ENCODE results near the gene FGFRL1.
"Not testable (repeated sequence)": the region's sequence is repeated elsewhere in the genome, so short reads cannot be mapped to it uniquely, and the experiment has no call there.

The FGFRL1 gene

DNA sequence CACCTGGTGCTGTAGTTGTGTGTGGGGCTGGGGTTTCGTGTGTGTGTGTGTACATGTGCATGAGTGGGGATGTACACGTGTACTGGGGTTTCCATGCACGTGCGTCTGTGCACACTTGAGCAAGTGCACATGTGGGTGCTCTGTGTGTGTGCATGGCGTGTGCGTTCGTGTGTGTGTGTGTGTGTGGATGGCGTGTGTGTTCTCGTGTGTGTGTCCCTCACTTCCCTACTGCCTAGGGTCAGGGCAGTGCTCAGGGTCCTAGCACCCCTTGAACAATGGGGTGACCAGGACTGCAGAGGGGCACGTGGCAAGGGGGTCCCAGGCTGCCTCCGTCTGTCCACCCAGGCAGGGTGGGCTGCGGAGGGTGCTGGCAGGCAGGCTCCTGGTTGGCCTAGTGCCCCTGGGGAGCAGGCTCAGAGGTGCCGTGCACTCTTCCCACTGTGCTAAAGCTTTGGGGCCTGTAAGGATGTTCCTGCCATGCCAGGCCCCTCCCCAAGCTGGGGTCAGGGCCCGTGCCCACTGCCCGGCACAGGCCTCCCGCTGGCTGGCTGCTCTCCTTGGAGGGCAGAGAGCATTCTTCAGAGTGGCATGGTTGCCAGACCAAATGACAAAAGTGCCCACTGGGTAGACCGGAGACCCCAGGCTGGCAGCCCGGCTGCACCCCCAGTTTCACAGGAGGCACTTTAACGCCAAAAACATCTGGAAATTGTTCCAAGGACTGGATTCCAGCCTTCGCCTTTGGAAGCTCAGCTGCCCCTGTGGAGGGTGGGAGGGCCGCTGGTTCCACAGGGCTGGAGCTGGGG lies 29.1 kb downstream of the FGFRL1 start:
- Mint-ChIP-seq H3K27ac (no peak overlapping the region), H3K36me3 (ENCODE audit: low read depth) (no peaks in the 10 kb centered on the region), H3K4me1 (ENCODE audit: low read depth) (no peaks in the 10 kb centered on the region), H3K27me3 (ENCODE audit: low read depth) (peaks cover 4% of the 10 kb centered on the region), H3K4me3 (no peak overlapping the region), H3K9me3 (no peaks in the 10 kb centered on the region)

DNA sequence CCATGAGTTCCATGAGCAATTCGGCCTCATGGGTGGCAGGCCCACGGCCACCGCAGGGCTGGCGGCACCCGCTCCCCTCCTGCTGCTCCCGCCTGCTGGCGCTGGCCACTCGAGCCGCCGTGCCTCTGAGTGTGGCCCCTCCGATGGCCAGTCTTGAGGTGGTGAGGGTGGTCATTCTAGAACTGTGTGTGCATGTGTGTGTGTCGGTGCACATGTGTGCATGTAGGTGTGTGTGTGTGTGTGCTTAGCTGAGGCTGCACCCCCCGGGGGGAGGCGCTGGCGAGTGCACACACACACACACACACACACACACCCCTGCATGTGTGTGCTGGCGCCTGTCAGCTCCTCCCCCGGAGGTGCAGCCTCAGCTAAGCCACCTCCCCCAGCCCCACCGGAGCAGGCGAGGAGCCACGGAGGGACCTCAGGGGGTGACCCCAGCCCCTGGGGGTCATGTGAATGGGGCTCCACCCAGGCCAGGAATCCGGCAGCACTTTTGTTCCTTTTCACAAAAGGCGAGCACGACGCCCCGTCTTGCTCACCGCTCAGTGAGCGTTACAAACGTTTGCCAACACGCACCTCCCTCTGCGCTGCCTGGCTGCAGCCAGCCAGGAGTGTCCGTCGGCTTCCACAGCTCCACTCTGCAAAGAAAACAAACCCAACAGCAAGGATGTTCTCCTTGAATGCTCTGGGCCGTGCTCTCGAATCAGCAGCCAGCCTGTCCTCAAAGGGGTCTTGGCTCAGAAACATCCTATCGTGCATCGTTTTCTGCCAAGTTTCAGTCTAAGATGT lies 29.9 kb downstream of the FGFRL1 start:
- peaks cover 5% of the 10 kb centered on the region for H3K27me3 Mint-ChIP-seq (ENCODE audit: low read depth)
- H3K4me3 Mint-ChIP-seq, result no peak overlapping the region
- no peaks in the 10 kb centered on the region for H3K36me3 Mint-ChIP-seq (ENCODE audit: low read depth)
- H3K4me1 Mint-ChIP-seq (ENCODE audit: low read depth), result no peaks in the 10 kb centered on the region
- H3K9me3 Mint-ChIP-seq, result no peaks in the 10 kb centered on the region
- H3K27ac Mint-ChIP-seq, result no peak overlapping the region

DNA sequence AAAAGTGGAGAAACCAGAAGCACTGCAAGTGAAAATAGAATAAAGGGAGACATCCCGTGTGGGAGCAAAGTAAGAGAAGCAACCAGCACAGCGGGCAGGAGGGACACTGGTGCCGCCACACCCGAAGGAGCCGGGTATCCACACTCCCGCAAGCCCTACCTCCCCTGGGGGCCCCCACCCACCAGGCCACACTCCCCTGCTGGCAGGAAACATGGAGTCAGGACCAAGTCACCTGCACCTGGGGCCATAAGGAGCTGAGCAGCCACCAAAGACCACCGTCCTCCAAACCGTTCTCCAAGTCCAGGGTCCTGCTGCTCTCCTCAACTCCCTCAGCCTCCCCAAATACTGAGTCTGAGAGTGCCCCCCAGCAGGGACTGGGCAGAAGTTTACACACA lies 30.5 kb downstream of the FGFRL1 start:
- Mint-ChIP-seq H3K36me3 (ENCODE audit: low read depth) (no peaks in the 10 kb centered on the region), H3K27ac (no peak overlapping the region), H3K9me3 (no peaks in the 10 kb centered on the region)

GRCh38 chr4:1042352-1043055 lies 31.1 kb downstream of the FGFRL1 start:
- Mint-ChIP-seq H3K4me3 (no peak overlapping the region), H3K4me1 (ENCODE audit: low read depth) (peaks cover 2% of the 10 kb centered on the region), H3K27me3 (ENCODE audit: low read depth) (peaks cover 12% of the 10 kb centered on the region), H3K9me3 (no peaks in the 10 kb centered on the region), H3K36me3 (ENCODE audit: low read depth) (no peaks in the 10 kb centered on the region), H3K27ac (no peak overlapping the region)

More for the DNA sequence above, 30.5 kb downstream of the FGFRL1 start:
- no peak overlapping the region for H3K4me3 Mint-ChIP-seq
- H3K4me1 Mint-ChIP-seq (ENCODE audit: low read depth), result peaks cover 2% of the 10 kb centered on the region
- H3K27me3 Mint-ChIP-seq (ENCODE audit: low read depth), result peaks cover 8% of the 10 kb centered on the region

- no peaks in the 10 kb centered on the region for H3K36me3 Mint-ChIP-seq (ENCODE audit: low read depth)
- H3K9me3 Mint-ChIP-seq, result no peaks in the 10 kb centered on the region
- H3K27me3 Mint-ChIP-seq (ENCODE audit: low read depth), result peaks cover 16% of the 10 kb centered on the region
- H3K4me1 Mint-ChIP-seq (ENCODE audit: low read depth), result peaks cover 2% of the 10 kb centered on the region
- no peak overlapping the region for H3K27ac Mint-ChIP-seq
- H3K4me3 Mint-ChIP-seq, result no peak overlapping the region
Measured at GRCh38 chr4:1043162-1043561, 31.7 kb downstream of the FGFRL1 start.

DNA sequence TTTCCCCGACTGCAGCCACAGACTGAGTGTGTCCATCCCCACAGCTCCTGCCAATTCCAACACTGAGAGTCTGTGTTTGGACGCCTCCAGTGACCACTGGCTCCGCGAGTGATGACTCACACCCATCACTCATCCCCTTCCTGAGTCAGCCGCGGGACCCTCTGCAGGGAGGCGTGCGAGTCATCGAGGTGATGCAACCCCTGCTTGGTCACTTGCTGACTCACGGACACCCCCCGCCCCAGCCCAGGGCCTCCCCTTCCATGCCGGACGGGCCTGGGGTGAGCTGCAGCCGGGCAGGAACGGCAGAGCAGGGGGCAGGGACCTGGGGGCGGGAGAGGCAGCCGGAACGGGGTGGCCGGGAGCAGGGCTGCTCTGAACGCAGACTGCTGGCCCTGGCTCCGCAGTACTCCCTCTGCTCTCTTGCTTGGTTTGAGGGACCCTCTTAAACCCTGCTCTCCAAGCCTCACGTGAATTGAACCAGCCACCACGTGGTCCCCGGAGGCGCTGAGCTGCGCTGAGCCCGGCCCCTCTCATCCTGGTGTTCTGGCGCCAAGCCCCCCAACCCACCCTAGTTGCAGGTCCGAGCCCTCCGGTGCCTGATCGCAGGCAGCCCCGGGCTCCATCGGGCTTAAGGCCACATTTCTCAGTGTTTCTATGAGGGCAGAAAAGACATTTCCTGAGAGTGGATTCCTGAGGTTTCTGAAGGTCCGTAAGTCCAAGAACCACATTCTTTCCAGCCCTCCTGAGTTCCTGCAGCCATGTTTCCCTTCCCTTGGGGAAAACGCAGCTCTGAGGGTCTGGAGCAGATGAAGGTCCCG lies 32.4 kb downstream of the FGFRL1 start:
- no peak overlapping the region for H3K27ac Mint-ChIP-seq
- peaks cover 16% of the 10 kb centered on the region for H3K27me3 Mint-ChIP-seq (ENCODE audit: low read depth)
- H3K9me3 Mint-ChIP-seq, result no peaks in the 10 kb centered on the region
- H3K4me1 Mint-ChIP-seq (ENCODE audit: low read depth), result peaks cover 2% of the 10 kb centered on the region
- no peak overlapping the region for H3K4me3 Mint-ChIP-seq
- H3K36me3 Mint-ChIP-seq (ENCODE audit: low read depth), result no peaks in the 10 kb centered on the region

GRCh38 chr4:1044469-1045192 lies 33.2 kb downstream of the FGFRL1 start:
- Mint-ChIP-seq H3K4me3 (no peak overlapping the region), H3K4me1 (ENCODE audit: low read depth) (peaks cover 2% of the 10 kb centered on the region), H3K27ac (no peak overlapping the region), H3K36me3 (ENCODE audit: low read depth) (no peaks in the 10 kb centered on the region), H3K9me3 (no peaks in the 10 kb centered on the region), H3K27me3 (ENCODE audit: low read depth) (peaks cover 16% of the 10 kb centered on the region)

DNA sequence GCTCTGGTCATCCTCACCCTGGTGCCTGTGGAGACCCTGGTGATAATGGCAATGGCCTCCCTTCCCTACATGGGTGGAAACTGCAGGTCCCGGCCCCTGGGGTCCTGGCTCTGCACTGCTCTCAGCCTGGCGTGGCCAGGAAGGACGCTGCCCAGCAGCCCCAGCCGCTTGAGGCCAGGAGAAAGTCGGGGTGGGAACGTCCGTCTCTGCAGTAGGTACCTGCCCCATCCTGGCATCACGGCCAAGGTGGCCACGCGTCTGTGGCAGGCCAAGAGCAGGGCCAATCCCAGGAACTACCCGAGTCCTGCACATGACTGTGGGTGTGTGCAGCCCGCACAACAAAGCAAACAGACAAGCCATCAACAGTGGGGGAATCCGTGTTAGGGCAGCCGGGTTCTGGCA lies 33.8 kb downstream of the FGFRL1 start:
- H3K4me3 Mint-ChIP-seq, result no peak overlapping the region
- no peak overlapping the region for H3K27ac Mint-ChIP-seq
- peaks cover 16% of the 10 kb centered on the region for H3K27me3 Mint-ChIP-seq (ENCODE audit: low read depth)
- no peaks in the 10 kb centered on the region for H3K9me3 Mint-ChIP-seq
- no peaks in the 10 kb centered on the region for H3K36me3 Mint-ChIP-seq (ENCODE audit: low read depth)
- H3K4me1 Mint-ChIP-seq (ENCODE audit: low read depth), result peaks cover 2% of the 10 kb centered on the region

- Mint-ChIP-seq H3K4me3 (no peak overlapping the region), H3K4me1 (ENCODE audit: low read depth) (peaks cover 2% of the 10 kb centered on the region), H3K27ac (no peak overlapping the region), H3K36me3 (ENCODE audit: low read depth) (no peaks in the 10 kb centered on the region), H3K27me3 (ENCODE audit: low read depth) (peaks cover 16% of the 10 kb centered on the region), H3K9me3 (no peaks in the 10 kb centered on the region)
Measured at GRCh38 chr4:1045595-1046201, 34.3 kb downstream of the FGFRL1 start.

DNA sequence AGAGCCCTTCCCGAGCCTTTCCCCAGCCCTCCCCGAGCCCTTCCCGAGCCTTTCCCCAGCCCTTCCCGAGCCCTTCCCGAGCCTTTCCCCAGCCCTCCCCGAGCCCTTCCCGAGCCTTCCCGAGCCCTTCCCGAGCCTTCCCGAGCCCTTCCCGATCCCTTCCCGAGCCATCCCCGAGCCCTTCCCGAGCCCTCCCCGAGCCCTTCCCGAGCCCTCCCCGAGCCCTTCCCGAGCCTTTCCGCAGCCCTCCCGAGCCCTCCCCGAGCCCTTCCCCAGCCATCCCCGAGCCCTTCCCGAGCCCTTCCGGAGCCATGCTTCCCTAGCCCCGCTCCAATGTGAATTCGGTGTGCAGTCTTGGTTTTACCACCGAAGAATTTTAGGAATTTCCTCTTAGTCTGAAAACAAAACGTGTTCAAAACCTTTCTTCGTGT lies 35.2 kb downstream of the FGFRL1 start:
- not testable (repeated sequence) for H3K4me1 Mint-ChIP-seq (ENCODE audit: low read depth); H3K36me3 Mint-ChIP-seq (ENCODE audit: low read depth); H3K9me3 Mint-ChIP-seq; H3K4me3 Mint-ChIP-seq; H3K27ac Mint-ChIP-seq
- peaks cover 16% of the 10 kb centered on the region for H3K27me3 Mint-ChIP-seq (ENCODE audit: low read depth)

DNA sequence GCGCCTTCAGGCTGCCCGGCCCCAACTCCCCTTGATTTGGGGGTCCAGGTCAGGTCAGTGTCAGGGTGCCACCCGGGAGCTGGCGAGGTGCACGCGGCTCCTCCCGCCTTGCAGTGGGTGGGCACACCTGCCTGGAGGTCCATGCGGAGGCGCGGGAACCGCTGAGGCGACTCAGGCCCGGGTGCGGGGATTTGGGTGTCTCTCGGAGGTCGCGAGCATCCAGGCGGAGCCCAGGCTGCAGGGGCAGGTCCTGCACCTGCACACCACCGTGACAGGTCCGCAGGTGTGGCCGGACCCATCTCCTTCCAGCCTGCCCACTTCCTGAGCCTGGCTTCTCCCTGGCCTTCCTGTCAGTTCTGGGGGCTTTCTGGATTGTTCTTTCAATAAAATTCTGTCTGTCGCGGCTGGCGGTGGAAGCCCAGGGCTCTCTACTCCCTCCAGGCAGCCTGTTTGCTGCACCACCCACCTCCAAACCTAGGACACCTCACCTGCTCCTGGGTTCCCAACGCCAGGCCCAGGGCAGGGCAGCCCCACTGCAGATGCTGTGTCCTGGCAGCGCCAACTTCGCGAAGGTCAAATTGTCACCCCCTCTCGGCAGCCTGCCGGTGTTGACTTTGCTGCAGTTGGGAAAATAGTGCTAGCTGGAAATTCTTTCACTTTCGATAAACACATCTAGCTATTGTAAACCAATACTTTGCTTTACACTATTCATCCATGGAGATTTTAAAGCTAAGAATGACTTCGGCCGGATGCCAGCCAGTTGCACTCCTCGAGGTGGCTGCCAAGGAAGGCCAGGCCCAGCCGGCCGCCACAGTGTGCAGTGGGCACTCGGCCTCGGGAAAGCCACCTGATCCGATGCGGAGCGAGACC lies 35.9 kb downstream of the FGFRL1 start:
- H3K36me3 Mint-ChIP-seq (ENCODE audit: low read depth), result no peaks in the 10 kb centered on the region
- peaks cover 2% of the 10 kb centered on the region for H3K4me1 Mint-ChIP-seq (ENCODE audit: low read depth)
- peaks cover 16% of the 10 kb centered on the region for H3K27me3 Mint-ChIP-seq (ENCODE audit: low read depth)
- no peak overlapping the region for H3K4me3 Mint-ChIP-seq
- H3K27ac Mint-ChIP-seq, result no peak overlapping the region
- H3K9me3 Mint-ChIP-seq, result no peaks in the 10 kb centered on the region

DNA sequence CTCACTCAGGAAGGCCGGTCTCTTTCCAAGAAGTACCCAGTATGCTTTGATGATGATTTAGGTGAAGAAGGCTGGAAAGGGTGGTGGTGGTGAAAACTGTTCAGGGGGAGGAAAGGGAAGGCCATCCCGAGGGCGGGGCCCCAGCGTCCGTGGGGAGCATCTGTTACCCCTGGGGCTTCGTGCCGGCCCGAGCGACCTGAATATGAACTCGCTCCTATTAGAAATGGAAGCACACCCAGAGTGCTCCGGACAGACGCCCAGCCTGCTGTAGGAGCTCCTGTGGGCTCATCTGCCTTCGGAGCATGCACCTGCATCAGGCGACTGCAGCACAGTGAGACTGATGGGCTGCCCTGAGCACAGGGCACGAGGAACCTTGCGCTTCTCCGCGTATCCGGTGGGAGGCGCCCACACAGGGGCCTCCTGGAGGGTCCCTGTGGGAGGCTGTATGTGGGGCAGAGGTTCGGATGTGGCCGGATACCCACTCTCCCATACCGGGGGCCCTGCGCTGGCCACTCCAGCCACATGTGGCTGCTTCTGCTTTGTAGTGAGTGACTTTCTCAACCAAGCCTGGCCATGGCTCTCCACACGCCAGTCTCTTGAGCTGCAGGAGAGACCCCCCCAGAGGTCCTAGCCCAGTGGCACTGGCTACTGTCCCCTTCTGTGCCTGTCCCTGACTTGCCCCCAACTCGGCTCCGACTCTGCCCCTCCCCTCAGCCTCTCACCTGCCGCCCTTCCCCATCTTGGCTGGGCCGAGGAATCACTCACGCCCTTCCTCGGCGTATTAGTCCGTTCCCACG lies 36.7 kb downstream of the FGFRL1 start:
- Mint-ChIP-seq H3K4me3 (no peak overlapping the region), H3K36me3 (ENCODE audit: low read depth) (no peaks in the 10 kb centered on the region), H3K27me3 (ENCODE audit: low read depth) (peaks cover 22% of the 10 kb centered on the region), H3K9me3 (no peaks in the 10 kb centered on the region), H3K4me1 (ENCODE audit: low read depth) (peaks cover 2% of the 10 kb centered on the region), H3K27ac (no peak overlapping the region)

Data from T-helper 1 cell treated with Interleukin-12 subunit alpha and Interleukin-12 subunit beta and Interleukin-4 antibody, amounts not matched to agents 30 μg/mL and 1 μg/mL, for 36 hours (primary cell).